HG02759 (cell line): ENCODE measurements around the gene DOCK10.

Experiments used
- ATAC-seq: cut with Tn5 transposase; IDR thresholded peaks from one replicate; pipeline ENCODE4 v1.9.1; 2021; ENCODE audit warnings: mild to moderate bottlenecking, moderate library complexity; ENCODE audit not compliant: unreplicated experiment

Gene DOCK10

DNA sequence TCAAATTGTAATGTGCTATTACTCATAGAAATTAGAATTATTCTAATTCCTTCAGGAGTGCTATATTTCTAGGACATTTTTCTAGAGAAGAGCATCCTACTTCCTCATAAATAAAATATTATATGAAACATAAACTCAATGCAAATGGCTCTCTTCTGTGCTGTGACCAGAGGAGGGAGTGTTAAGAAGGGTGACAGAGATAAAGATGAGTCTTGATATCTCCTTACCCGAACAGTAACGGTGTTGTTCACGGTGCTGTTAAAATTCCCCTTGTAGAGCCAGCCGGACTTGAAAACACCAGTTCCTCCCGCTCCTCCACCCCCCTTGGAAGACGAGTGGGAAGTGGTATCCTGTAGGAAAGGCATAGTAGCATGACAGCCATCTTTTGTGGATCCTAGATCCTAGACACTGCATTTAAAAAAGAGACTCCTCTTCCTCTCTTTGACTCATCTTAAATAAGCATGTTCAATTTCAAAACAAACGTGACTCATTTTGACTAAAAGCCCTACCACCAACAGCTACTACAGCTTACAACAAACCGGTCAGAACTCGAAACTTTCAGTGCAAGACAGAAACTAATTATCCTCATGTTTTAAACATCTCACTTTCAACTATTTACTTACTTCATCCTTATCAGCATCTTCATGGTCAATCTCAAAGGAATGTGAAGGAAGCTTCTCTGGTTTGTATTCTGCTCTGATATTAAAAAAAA, 156.3 kb downstream of the DOCK10 start:
- ATAC-seq, result peak; percentile 86

DNA sequence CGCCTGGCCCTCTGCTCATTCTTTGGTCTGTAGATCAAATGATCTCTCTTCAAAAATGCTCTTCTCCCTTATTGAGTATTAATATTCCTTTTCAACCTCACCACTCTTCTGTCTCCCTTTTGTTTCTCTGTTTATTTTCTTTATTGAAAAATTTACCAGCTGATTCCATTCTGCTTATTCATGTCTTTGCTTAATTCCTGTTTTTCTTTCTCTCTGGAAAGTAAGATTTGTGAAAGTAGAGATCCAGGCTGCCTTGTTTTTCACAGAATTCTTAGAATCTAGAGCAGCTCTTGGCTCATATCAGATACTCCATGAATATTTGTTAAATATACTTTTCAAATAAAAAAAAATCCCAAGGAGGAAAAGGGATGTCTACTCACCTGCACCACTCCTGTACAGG, 157.0 kb downstream of the DOCK10 start:
- ATAC-seq, result no peak

DNA sequence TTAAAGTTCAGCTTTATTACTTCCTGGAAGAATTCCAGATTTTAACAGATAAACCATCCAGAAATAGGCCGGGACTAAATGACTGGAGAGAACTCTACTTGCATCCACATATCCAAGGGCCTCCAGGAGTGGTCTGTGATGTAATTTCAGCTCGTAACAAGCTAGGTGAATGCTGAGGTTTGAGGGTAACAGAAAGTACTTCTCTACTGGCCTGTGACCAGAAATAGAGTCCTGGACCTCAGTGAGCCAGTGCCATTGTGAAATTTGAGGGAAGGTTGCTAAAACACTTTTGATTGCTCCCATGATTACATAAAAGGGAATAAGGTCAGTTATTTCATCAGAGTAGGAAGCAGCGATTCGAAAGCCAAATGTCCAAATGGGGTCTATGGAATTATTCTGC, 158.1 kb downstream of the DOCK10 start:
- no peak for ATAC-seq

DNA sequence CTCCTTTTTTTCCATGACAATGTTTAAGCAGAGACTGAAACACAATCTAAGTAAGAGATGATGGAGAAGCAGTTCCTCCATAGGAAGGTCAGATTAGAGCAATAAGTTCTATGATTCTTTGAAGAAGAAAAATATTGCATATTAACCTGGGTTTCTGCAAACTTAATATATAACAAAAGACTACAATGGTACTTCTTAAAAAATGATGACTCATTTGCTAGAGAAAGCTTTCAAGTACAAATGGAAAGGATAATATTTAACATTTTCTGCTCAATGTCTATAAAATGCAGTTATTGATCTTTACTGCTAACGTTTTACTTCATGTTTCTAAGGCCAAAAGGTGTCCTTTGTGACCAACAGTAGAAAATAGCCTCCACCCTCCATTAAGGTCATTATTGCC, 158.6 kb downstream of the DOCK10 start:
- no peak for ATAC-seq

DNA sequence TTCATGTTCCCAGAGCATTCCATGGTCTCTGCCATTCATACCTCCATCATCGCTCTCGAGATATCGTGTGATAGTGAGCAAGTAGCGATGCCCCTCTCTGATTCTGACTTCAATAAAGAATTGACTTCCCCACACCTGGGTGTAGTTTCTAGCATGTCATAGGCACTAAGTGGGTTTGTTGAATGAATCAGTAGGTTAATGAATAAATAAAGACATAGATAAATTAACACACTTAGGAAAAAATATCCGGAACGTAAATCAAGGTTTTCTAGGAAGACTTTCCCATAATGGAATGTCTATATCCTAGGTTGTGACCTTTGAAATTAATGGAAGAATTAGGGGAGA, 159.1 kb downstream of the DOCK10 start:
- no peak for ATAC-seq

DNA sequence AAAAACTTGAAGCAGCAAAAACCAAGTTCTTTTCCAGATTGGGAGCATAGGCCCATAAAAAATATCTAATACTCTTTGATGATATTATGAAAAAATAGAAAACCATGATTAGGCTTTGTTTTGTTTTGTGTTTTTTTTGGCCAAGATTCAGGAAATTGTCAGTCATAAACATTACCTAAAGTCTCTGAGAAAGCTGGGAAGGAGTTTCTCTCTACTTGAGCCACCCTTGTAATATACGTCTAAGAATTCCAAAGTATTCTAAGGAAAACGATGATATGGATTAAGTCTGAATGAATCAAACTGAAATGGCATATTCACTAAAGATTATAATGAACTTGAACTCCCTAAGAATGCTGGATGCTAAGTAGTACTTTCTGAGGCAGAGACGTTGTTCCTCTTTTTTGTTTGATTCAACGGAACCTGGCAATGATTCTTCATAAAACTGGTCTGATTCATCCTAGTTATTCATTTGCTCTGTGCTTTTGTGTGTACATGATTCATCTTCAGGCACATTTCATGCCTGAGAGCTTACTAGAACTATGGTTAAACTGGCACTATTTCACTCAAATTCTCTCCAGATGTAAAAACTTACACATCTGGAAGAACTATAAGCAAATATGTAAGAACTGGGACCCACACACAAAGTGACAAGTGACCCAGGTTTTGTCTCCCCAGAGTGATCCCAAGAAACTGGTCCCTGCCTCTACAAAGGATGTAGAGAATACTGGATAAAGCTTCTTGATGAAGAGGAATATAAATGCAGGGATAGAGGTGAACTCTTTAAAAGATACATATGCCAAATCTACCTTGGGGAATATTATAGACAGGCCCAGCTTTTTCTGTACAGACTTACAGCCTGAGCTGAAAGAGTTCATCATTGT, 159.7 kb downstream of the DOCK10 start:
- peak; percentile 52 for ATAC-seq

DNA sequence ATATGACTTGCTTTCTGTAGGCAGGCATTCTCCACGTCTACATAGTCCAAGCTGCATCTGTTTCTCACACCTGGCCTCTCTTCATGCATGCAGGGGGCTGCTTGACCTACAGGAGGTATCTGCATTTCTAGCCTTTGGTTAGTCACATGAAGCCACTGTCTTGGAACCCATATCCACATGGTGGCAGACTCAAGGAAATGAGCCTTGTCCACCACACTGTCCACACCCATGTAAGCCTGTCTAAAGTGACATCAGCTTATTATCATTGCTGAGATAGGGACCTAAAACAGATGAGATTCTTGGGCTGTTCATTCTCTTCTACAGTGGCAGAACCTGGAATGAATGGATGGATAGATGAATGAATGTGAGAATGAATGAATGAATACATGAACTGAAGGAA, 160.4 kb downstream of the DOCK10 start:
- ATAC-seq, result no peak

DNA sequence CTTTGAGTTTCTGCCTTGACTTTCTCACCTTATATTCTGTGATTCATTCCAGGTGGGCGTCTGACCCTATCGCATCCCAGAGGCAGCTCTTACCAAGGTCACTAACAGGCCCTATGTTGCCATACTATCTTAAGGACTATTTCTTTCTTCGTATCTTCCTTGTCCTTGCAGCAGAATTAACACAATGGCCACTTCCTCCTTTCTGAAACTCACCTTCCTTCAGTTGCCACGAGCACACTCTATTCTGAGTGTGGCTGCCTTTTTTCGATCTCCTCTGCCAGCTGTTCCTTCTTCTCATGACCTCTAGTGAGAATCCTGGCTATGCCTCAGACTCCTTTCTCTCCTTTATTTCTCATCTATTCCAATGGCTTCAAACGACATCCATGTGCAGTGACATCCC, 165.7 kb downstream of the DOCK10 start:
- ATAC-seq, result no peak

DNA sequence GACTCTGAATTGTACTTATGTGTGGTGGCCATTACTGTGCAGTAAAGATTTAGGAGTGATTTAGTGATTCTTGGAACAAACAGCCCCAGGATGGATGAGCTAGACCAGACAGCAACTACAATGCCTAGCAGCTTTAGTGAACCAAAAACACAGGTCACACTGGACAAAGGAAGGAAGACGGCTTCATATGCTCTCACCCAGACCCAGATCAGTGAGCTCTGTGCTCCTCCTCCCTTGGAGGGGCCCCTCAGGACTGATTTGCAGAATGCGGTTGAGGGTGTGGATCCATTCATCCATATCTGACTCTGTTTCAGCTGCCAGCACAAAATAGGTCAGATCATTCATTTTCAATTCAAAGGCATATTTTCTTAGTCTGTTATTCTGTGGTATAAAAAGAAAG, 166.4 kb downstream of the DOCK10 start:
- ATAC-seq, result peak; percentile 71

DNA sequence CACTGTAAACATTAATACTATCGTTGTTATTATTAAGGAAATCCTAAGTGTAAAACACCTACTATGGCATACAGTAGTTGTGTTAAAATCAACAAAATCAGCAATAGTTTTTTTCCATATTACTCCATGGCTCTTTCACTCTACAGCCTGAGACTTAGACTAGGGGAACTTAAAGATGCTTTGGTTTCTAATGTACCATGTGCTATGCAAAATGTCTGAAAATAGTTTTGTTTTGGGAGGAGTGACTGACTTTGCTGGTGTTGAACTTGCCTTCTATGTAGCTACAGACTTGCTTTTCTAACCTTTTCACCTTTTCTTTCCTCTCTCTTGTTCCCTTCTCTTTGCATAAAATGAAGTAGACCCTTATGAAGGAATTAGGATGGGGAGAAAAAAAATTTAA, 167.1 kb downstream of the DOCK10 start:
- no peak for ATAC-seq

DNA sequence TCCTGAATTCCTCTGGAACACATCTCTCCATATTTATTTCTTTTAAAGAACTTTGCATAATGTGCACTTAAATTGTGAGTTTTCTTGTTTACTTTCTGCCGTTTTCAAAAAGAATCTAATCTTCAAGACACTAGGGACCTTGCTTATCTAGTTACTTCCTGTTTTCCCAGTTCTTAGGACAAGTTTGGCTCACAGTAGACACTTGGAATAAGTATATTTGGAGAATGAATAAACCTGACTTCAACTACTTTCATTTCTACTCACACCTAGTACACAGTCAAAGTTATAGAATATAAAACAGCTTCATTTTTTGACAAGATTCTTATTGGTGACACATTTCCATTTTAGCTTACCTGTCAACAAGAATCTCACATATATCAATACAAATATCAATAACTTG, 170.5 kb downstream of the DOCK10 start:
- ATAC-seq, result no peak

DNA sequence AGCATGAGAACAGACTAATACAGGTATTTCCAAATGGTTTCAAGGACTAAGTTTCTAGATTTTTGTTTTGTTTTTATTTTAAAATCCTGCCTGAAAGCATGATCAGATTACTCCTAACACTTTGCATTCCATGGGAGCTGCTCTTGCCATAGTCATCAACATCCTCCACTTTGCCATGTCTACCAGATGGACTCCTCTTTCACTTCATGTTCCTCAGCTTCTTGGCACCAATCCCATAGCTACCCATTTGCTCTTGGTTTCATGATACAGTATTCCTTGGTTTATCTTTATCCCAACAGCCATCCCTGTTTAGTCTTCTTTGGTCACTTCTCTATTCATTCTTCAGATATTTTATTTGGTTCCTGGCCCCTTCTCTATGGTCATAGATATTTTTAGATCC, 171.9 kb downstream of the DOCK10 start:
- ATAC-seq, result no peak

DNA sequence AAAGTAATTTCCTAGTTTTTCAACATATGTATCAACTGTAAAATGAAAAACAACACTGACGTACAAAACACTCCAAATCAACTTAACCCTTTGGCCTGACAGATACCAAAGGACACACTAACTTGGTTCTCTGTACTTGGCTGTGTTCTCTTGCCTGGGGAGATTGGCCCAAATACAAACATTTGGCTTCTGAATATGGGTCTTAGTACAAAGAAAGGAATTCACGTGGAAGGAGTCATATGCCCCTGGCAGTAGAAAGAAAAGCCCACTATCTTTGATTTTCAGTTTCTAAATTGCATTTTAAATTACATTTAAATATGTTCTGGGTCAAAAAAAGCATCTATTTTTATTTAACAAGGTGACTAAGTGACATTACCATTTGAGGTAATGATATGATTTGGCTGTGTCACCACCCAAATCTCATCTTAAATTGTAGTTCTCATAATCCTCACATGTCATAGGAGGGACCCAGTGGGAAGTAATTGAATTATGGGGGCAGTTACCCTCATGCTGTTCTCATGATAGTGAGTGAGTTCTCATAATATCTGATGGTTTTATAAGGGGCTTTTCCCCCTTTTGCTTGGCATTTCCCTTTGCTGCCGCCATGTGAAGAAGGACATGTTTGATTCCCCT, 172.6 kb downstream of the DOCK10 start:
- ATAC-seq, result no peak

DNA sequence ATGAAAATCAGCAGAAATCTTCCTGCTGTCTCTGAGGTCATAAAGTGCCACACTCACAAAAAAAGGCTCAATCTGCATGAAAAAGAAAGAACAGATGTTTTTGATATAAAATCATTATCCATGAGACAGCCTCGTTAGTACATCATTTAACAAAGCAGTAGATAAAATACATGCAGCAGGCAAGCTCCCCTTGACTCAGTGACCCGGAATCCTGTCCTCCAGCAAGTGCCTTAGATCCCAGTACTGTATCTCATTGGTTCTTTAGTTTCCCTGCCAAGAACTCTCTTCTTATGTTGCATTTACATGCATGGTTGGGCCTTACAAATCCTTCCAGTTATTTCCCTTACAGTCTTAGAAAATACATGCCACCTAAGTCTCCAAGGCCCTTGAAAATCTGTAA, 177.3 kb downstream of the DOCK10 start:
- ATAC-seq, result no peak

DNA sequence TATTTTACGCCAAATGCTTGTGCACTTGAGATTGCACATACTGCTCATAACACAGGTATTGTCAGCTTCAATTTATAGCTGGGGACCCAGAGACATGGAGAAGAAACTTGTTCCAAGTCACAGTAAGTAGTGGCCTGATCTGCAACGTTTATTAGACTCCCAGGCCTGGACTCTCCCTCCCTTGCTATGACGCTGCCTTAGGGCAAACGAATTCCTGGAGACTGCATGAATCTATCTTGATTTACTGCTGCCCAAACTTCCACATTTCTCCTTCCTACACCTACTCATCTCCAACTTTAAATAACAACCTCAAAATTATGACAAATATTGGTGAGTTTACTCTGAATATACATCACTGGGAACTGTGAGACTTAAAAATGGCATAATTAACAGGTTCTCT, 181.0 kb downstream of the DOCK10 start:
- ATAC-seq, result no peak

DNA sequence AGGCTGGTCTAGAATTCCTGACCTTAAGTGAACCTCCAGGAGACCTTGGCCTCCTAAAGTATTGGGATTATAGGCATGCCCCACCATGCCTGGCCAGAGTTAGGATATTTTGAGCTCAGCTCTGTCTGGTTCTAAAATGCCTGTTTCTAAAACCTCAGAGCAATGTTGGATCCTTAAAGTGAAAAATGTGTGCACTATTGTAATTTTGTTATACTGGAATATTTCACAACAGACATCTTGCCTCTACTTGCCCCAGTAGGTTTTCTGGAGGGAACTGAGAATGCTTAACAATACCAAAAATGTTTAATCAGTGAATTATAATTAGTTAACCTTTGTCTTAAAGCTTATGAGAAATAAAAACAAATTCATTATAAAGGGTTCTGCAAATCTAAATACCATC, 181.5 kb downstream of the DOCK10 start:
- ATAC-seq, result no peak

DNA sequence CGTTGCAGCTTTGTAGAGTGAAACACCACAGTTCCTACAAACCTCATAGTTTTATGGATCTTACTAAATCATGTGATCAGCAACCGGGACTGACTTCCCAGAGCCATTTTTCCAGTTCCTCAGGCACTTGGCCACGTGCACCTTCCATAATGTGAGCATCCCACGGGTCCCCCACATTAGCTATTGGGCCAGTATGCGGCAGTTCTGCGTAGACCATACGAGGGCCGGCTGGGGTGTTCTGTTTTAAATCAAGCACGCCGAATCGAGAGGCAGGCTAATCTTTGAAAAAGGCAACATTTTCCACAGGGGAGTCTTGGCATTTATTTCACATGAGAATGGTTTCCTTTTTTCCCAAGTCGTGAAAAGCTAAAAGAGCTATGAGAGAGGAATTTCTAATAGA, 190.5 kb downstream of the DOCK10 start:
- ATAC-seq, result no peak

DNA sequence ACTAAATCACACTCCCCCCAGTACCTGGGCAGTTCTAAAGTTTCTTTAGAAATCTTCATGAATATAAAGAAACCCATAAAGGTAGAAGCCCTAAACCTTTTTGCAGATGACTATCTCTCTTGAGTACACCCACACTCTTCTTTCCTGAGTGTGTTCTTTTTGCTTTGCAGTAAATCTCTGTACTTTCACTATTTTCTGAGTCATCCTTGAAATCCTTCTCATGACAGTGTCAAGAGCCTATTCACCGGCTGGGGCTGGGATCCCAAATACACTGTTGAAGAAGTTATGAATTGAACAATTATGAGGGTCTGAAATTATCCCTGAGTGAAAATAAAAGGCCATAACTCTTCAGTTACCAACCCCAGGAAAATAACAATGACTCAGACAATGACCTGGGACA, 192.2 kb downstream of the DOCK10 start:
- no peak for ATAC-seq

DNA sequence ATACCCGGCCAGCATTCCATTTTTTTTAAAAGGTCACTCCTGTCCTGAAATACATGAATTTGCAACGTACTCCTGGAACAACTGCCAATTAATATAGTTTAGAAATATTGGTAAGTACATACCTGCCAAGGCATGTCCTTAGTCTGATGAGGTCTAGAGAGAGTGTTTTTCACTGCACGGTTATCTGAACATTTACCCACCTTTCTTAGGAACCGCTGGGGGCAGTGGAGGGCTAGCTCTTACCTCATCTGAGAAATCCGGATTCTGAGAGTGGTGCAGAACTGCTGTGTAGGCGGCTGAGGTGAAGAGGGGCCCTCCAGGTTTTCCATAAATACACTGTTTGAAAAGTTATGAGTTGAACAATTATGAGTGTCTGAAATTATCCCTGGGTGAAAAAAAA, 193.0 kb downstream of the DOCK10 start:
- ATAC-seq, result no peak

DNA sequence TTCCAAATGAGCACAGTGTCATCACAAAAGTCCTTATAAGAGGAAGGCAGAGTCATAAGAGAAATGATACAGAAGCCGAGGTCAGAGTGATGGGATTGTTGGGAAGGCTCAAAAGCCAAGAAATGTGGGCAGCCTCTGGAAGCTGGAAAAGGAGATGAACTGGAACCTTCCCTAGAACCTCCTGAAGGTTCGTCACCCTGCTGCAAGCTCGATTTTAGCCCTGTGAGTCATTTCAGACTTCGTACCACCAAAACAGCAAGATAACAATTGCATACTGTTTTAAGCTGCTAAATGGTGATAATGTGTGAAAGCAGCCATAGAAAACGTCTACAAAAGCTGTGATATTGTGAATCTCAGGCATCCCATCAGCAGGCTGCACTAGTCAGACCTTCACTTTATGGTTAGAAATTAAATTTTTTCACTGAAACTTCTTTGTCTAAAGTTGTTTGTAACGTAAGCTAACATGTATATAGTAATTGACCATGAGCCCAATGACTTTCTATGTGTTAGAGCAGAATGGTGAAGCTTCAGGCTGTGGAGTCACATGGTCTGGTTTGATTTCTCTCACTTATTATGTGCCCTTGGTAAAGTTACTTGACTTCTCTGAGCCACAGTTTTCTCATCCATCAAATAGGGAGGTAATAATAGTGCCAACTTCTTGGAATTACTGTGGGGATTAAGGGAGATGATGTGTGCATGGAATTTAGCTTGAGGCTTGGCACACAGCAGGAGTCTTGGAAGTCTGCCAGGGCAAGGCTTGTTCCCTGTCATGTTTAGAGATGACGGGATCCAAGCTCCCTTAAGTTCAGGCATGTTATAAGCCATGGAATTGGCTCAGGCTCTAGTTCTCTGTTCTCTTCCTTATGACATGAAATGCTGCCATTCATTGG, 194.1 kb downstream of the DOCK10 start:
- no peak for ATAC-seq

DNA sequence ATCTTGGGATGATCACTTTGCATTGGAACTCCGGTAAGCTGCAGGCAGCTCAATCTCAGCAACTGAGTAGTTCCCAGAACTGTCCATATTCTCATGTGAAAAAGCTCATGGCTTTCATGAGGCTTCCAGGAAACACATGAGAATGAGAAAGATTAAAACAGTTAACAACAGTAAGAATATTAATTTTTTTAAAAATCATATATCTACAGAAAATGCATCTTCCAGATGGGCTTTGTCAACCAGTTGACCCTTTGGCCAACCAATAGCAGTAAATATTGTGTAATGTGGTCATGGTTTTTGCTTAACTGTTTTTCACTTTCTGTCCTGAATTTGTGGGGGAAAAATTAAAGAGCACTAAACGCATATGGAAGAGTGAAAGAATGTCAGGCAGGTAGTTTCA, 194.9 kb downstream of the DOCK10 start:
- ATAC-seq, result no peak
